K562 (cell line): ENCODE data around the gene OBSL1. TPM values are rescaled to one million over a fixed set of nuclear protein-coding genes. Genes with fewer than 3 reads are reported as not detected.

Source experiments
- BCLAF1 ChIP-seq, 2 experiments: fragments of 450-650 bp in 1 of 2; IDR thresholded peaks; 2 replicates each; pipeline ENCODE4 v1.6.1; 2011 to 2017; ENCODE audit warnings: low read depth in 2 of 2, antibody characterized with exemption in 1 of 2, borderline replicate concordance in 1 of 2, low read length in 1 of 2, mild to moderate bottlenecking in 1 of 2, mixed read lengths in 1 of 2; ENCODE audit not compliant: control insufficient read depth in 1 of 2
- CBX5 ChIP-seq: IDR thresholded peaks from 2 replicates; pipeline ENCODE4 v1.6.1; 2014; ENCODE audit warnings: low read depth, borderline replicate concordance
- CLOCK ChIP-seq: fragments of 250-450 bp; sonication (Bioruptor Pico); IDR thresholded peaks from 2 replicates; pipeline ENCODE4 v1.4.0; 2020; ENCODE audit warnings: mild to moderate bottlenecking, moderate library complexity, borderline replicate concordance
- ERF ChIP-seq: fragments of 450-650 bp; formaldehyde crosslinking; IDR thresholded peaks from 2 replicates; pipeline ENCODE4 v1.4.0; 2020; ENCODE audit warnings: mild to moderate bottlenecking, mixed read lengths
- JUN ChIP-seq, 2 experiments: sonication (generic) in 1 of 2; formaldehyde crosslinking in 1 of 2; IDR thresholded peaks; 2 replicates each; pipeline versions ENCODE4 v1.6.1 to v1.8.0; 2012 to 2022; ENCODE audit warnings: borderline replicate concordance in 2 of 2, mild to moderate bottlenecking in 2 of 2, improper control_type of control experiment in 1 of 2, low read depth in 1 of 2, low read length in 1 of 2, missing genetic modification reagents in 1 of 2
- RNF2 ChIP-seq: sonication (generic); IDR thresholded peaks from 2 replicates; pipeline ENCODE4 v1.6.1; 2016
- SMARCA5 ChIP-seq: fragments of 450-650 bp; IDR thresholded peaks from 2 replicates; pipeline ENCODE4 v1.6.1; 2016
- SMARCB1 ChIP-seq: IDR thresholded peaks from 2 replicates; pipeline ENCODE4 v1.6.1; 2011; ENCODE audit warnings: improper control_type of control experiment, low read depth; ENCODE audit not compliant: insufficient read length
- SNAPC5 ChIP-seq: fragments of 250-450 bp; sonication (Bioruptor Pico); IDR thresholded peaks from 2 replicates; pipeline ENCODE4 v1.8.0; 2021; ENCODE audit warnings: moderate library complexity, mild to moderate bottlenecking, inconsistent platforms
- UBTF ChIP-seq, 2 experiments: IDR thresholded peaks; 2 replicates each; pipeline ENCODE4 v1.6.1; 2012; ENCODE audit warnings: improper control_type of control experiment in 2 of 2, low read depth in 2 of 2, low read length in 2 of 2, borderline replicate concordance in 1 of 2
- ZKSCAN8 ChIP-seq: fragments of 200-800 bp; sonication (Bioruptor generic); IDR thresholded peaks from 2 replicates; pipeline ENCODE4 v1.6.1; 2016; ENCODE audit warnings: missing genetic modification characterization, missing compliant biosample characterization
- ZNF197 ChIP-seq: fragments of 200-800 bp; sonication (Bioruptor generic); IDR thresholded peaks from 2 replicates; pipeline ENCODE4 v1.6.1; 2016; ENCODE audit warnings: low read depth, missing genetic modification characterization, missing compliant biosample characterization
- polyA plus RNA-seq, 8 experiments: library from polyadenylated mRNA; depleted of rRNA in 4 of 8; stranded (reverse) in 5 of 8; unstranded in 3 of 8; fragments of >200 nt; fragmentation: Nextera tagmentation in 2 of 8; fragmentation: Illumina TruSeq in 1 of 8; extraction: Ambion mirVana in 2 of 8; extraction: Trizol in 1 of 8; gene quantifications; 2 replicates each; pipeline versions ENCODE4 v1.2.1 to v1.2.3, GENCODE V29; 2011 to 2014; ENCODE audit warnings: inconsistent platforms in 1 of 8, missing spikeins in 1 of 8
- total RNA-seq, 7 experiments: library from RNA; depleted of rRNA in 6 of 7; stranded (reverse); fragments of >200 nt in 6 of 7; fragmentation: Illumina TruSeq in 2 of 7; extraction: Trizol in 2 of 7; gene quantifications; 2 replicates each; pipeline versions ENCODE4 v1.2.1 to v1.2.3, GENCODE V29; 2011 to 2021; ENCODE audit warnings: low replicate concordance in 1 of 7

OBSL1 gene
- total and polyA plus RNA-seq, 9 of the 15 experiments (the other 6 are each of a cell fraction or from before 2014, with no cell fraction given) = 1.2 to 26.6 (median 8.6) TPM

GRCh38 chr2:219521066-219521880 lies 50.1 kb downstream of the OBSL1 start (continued):
- TF ChIP-seq BCLAF1 (IDR thresholded peaks at IDR 0.05; ENCODE audit: borderline replicate concordance in 1 of 2, control insufficient read depth in 1 of 2, low read depth in 2 of 2, low read length in 1 of 2) = no peak
- TF ChIP-seq CLOCK (CRISPR knock-in tag) = no peak
- TF ChIP-seq CBX5 = no peak
- TF ChIP-seq SMARCA5 = no peak
- no peak for TF ChIP-seq SNAPC5 (CRISPR knock-in tag)
- TF ChIP-seq SMARCB1 = no peak
- TF ChIP-seq ERF (CRISPR knock-in tag) = no peak
- 0 out of 4 replicates have a peak, but pooled peaks of 1 of the 2 experiments have one; percentile 18 for TF ChIP-seq UBTF (IDR thresholded peaks at IDR 0.05; ENCODE audit: borderline replicate concordance in 1 of 2, low read depth in 2 of 2, low read length in 2 of 2)
- no peak for TF ChIP-seq ZNF197 (CRISPR knock-in tag)
- TF ChIP-seq ZKSCAN8 (CRISPR knock-in tag) = no peak; the same call in 1 of the 2 replicates
- TF ChIP-seq RNF2 = peak; percentile 88
- TF ChIP-seq JUN (IDR thresholded peaks at IDR 0.05; ENCODE audit: borderline replicate concordance, low read depth, low read length) = no peak
- TF ChIP-seq JUN (CRISPR knock-in tag; IDR thresholded peaks at IDR 0.05; ENCODE audit: borderline replicate concordance) = no peak
